NT2/D1 (cell line): Measurements from ENCODE around the gene VSTM2B.

ENCODE experiments used
- DNase-seq: peaks from one replicate; pipeline ENCODE4 v3.0.0-alpha.2; 2011; ENCODE audit warnings: low read depth, low spot score
- H3K27me3 ChIP-seq: 2 replicates; pipeline ENCODE4 v1.6.0; 2011; ENCODE audit warnings: mild to moderate bottlenecking; ENCODE audit not compliant: insufficient read length, insufficient read depth
- H3K36me3 ChIP-seq: 2 replicates; pipeline ENCODE4 v1.6.1; 2011; ENCODE audit warnings: mild to moderate bottlenecking, low read length, mixed read lengths; ENCODE audit not compliant: insufficient read depth, insufficient read length
- H3K4me1 ChIP-seq: 2 replicates; pipeline ENCODE4 v1.5.1; 2011; ENCODE audit not compliant: insufficient read depth, insufficient read length
- H3K4me3 ChIP-seq: 2 replicates; pipeline ENCODE4 v1.5.1; 2011; ENCODE audit warnings: low read depth; ENCODE audit not compliant: insufficient read length
- H3K9ac ChIP-seq: 2 replicates; pipeline ENCODE4 v1.6.0; 2011; ENCODE audit warnings: low read depth; ENCODE audit not compliant: insufficient read length
- H3K9me3 ChIP-seq: 2 replicates; pipeline ENCODE4 v1.5.1; 2011; ENCODE audit warnings: mild to moderate bottlenecking, low read length; ENCODE audit not compliant: insufficient read depth
- SUZ12 ChIP-seq: IDR thresholded peaks from 2 replicates; pipeline ENCODE4 v1.6.1; 2011; ENCODE audit not compliant: insufficient read length, insufficient read depth; ENCODE audit errors: extremely low read depth
- YY1 ChIP-seq: IDR thresholded peaks from 2 replicates; pipeline ENCODE4 v1.6.1; 2011; ENCODE audit not compliant: insufficient read length, insufficient read depth
- ZNF274 ChIP-seq: IDR thresholded peaks from 2 replicates; pipeline ENCODE4 v1.6.1; 2011; ENCODE audit warnings: mild to moderate bottlenecking, low read depth, low read length

The VSTM2B gene

GRCh38 chr19:29576046-29576606, 50.3 kb downstream of the VSTM2B start:
- H3K4me1 ChIP-seq, result peaks cover 9% of the 10 kb centered on the region
- no peak overlapping the region for H3K9ac ChIP-seq
- H3K9me3 ChIP-seq, result no peaks in the 10 kb centered on the region
- peaks cover 5% of the 10 kb centered on the region for H3K27me3 ChIP-seq
- DNase-seq, result no peak
- TF ChIP-seq YY1 (no peak), SUZ12 (no peak), ZNF274 (no peak)
- H3K4me3 ChIP-seq, result no peak overlapping the region
- no peaks in the 10 kb centered on the region for H3K36me3 ChIP-seq

GRCh38 chr19:29576761-29577648, 51.2 kb downstream of the VSTM2B start:
- DNase-seq, result no peak
- Histone ChIP-seq H3K4me3 (no peak overlapping the region), H3K27me3 (peaks cover 5% of the 10 kb centered on the region), H3K9me3 (no peaks in the 10 kb centered on the region), H3K9ac (no peak overlapping the region), H3K36me3 (no peaks in the 10 kb centered on the region), H3K4me1 (peaks cover 9% of the 10 kb centered on the region)
- TF ChIP-seq SUZ12 (no peak), YY1 (no peak), ZNF274 (no peak)

GRCh38 chr19:29577649-29577963, 51.8 kb downstream of the VSTM2B start:
- TF ChIP-seq YY1 (no peak), ZNF274 (no peak), SUZ12 (no peak)
- Histone ChIP-seq H3K4me3 (no peak overlapping the region), H3K27me3 (peaks cover 5% of the 10 kb centered on the region)

GRCh38 chr19:29578349-29578748, 52.6 kb downstream of the VSTM2B start:
- H3K4me1 ChIP-seq, result peaks cover 9% of the 10 kb centered on the region
- no peaks in the 10 kb centered on the region for H3K36me3 ChIP-seq
- DNase-seq, result no peak
- no peaks in the 10 kb centered on the region for H3K9me3 ChIP-seq
- no peak for TF ChIP-seq SUZ12
- TF ChIP-seq ZNF274, result no peak
- TF ChIP-seq YY1, result no peak
- H3K4me3 ChIP-seq, result no peak overlapping the region
- no peak overlapping the region for H3K9ac ChIP-seq
- H3K27me3 ChIP-seq, result peaks cover 5% of the 10 kb centered on the region

More at GRCh38 chr19:29577649-29577963, 51.8 kb downstream of the VSTM2B start:
- Histone ChIP-seq H3K36me3 (no peaks in the 10 kb centered on the region), H3K9me3 (no peaks in the 10 kb centered on the region), H3K4me1 (peaks cover 9% of the 10 kb centered on the region), H3K9ac (no peak overlapping the region)
- no peak for DNase-seq

GRCh38 chr19:29579308-29579910, 53.6 kb downstream of the VSTM2B start:
- Histone ChIP-seq H3K4me3 (no peak overlapping the region), H3K9ac (no peak overlapping the region), H3K4me1 (peaks cover 9% of the 10 kb centered on the region), H3K36me3 (no peaks in the 10 kb centered on the region), H3K9me3 (no peaks in the 10 kb centered on the region), H3K27me3 (peaks cover 5% of the 10 kb centered on the region)
- DNase-seq, result no peak
- TF ChIP-seq ZNF274 (no peak), YY1 (no peak), SUZ12 (no peak)

GRCh38 chr19:29581398-29581797, 55.6 kb downstream of the VSTM2B start:
- DNase-seq, result no peak
- Histone ChIP-seq H3K4me3 (no peak overlapping the region), H3K9me3 (no peaks in the 10 kb centered on the region), H3K9ac (no peak overlapping the region), H3K36me3 (no peaks in the 10 kb centered on the region), H3K27me3 (peaks cover 5% of the 10 kb centered on the region), H3K4me1 (peaks cover 9% of the 10 kb centered on the region)
- TF ChIP-seq YY1 (no peak), ZNF274 (no peak), SUZ12 (no peak)
